ENCODE data around the gene COX7C. TPM values are rescaled to one million over a fixed set of nuclear protein-coding genes. Genes with fewer than 3 reads are reported as not detected.

The COX7C gene
- total and polyA plus RNA-seq, 9 of the 15 experiments (the other 6 are each of a cell fraction or from before 2014, with no cell fraction given), result 576 to 1,783 (median 996) TPM

- peak in 2 of 4 experiments; percentile 11 to 24 for DNase-seq (ENCODE audit: extremely low read depth in 1 of 4, low spot score in 3 of 4)
- no peaks in the 10 kb centered on the region for H3K9me1 ChIP-seq (ENCODE audit: control insufficient read depth, insufficient read depth, low read length)
- H3K4me3 ChIP-seq, result no peak overlapping the region
- H3K9ac ChIP-seq (ENCODE audit: insufficient read depth in 1 of 2, low read depth in 2 of 2, low read length in 2 of 2), result peak overlapping the region in 1 of 2 experiments; percentile 97; a peak in 2 of 4 replicates
- FAIRE-seq, result no peak
- H3K4me2 ChIP-seq (ENCODE audit: insufficient read depth, low read length), result peak overlapping the region; percentile 99
- peak overlapping the region; percentile 61 for H3K27ac ChIP-seq (ENCODE audit: extremely low read depth, low read depth, low read length)
- peaks cover 4% of the 10 kb centered on the region; the same call in 1 of the 2 replicates for H3K9me3 ChIP-seq (replicated peaks; ENCODE audit: control insufficient read depth, insufficient read depth, low read depth, low read length)
- intact Hi-C loops (cut with micrococcal nuclease), result loop anchor here (1.0 to 5.0 kb wide), 2 partner anchors 45 to 91 kb away; no protein-coding TSS in a partner anchor
- ChIA-PET CTCF (ENCODE audit: low intra/inter-chr PET ratio) (no interaction called here), POLR2A (interaction anchor here (0.6 to 1.1 kb wide), 3 partner anchors 18 to 303 kb away, joined by 3 to 4 read pairs (median 3); no protein-coding TSS in a partner anchor)
- 0 out of 3 replicates have a peak, but pooled peaks have one; percentile 3 for ATAC-seq
- peaks cover 0 to 6% of the 10 kb centered on the region in 2 experiments; a peak in 1 of 5 replicates for H3K4me1 ChIP-seq (replicated peaks in 1 of 2; ENCODE audit: control insufficient read depth in 2 of 2, insufficient read depth in 2 of 2, low read length in 2 of 2)
- WGBS (ENCODE audit: insufficient coverage, low coverage, missing lambda C conversion rate), result 19% methylated on average over 6 of the region's 6 CpGs
- BruUV-seq (replicated peaks), result no TSS peak
- in situ Hi-C loops (cut with MboI), result no loop called here
- H4K20me1 ChIP-seq (replicated peaks; ENCODE audit: control insufficient read depth, insufficient read depth, low read length), result no peaks in the 10 kb centered on the region
- H3K36me3 ChIP-seq (ENCODE audit: control insufficient read depth, insufficient read depth, low read length), result peaks cover 38% of the 10 kb centered on the region
- peaks cover 29% of the 10 kb centered on the region for H3K79me2 ChIP-seq (ENCODE audit: control insufficient read depth, insufficient read depth, low read length)
- peak overlapping the region; percentile 98 for H2AFZ ChIP-seq (ENCODE audit: low read depth, low read length)
- H3K27me3 ChIP-seq (ENCODE audit: control insufficient read depth in 2 of 2, insufficient read depth in 2 of 2, low read length in 2 of 2), result no peaks in the 10 kb centered on the region
- TF ChIP-seq BRD4 (IDR thresholded peaks at IDR 0.05), result 0 out of 2 replicates have a peak, but pooled peaks have one; percentile 11
- TF ChIP-seq MIER1 (IDR thresholded peaks at IDR 0.05; ENCODE audit: low read depth), result 0 out of 2 replicates have a peak, but pooled peaks have one; percentile 22
- no peak for TF ChIP-seq HDAC2 (IDR thresholded peaks at IDR 0.05)
- TF ChIP-seq NR4A1 (CRISPR knock-in tag; IDR thresholded peaks at IDR 0.05), result no peak
- no peak for TF ChIP-seq NR4A1 (tag; IDR thresholded peaks at IDR 0.05)
- TF ChIP-seq NCOA4 (IDR thresholded peaks at IDR 0.05; ENCODE audit: partially characterized antibody), result no peak
- TF ChIP-seq GTF2E2 (tag; IDR thresholded peaks at IDR 0.05), result 0 out of 2 replicates have a peak, but pooled peaks have one; percentile 4
- TF ChIP-seq ZNF3 (CRISPR knock-in tag; IDR thresholded peaks at IDR 0.05), result no peak
- TF ChIP-seq KAT8 (IDR thresholded peaks at IDR 0.05; ENCODE audit: low read depth), result no peak
- TF ChIP-seq ZNF57 (CRISPR knock-in tag; IDR thresholded peaks at IDR 0.05), result no peak
- no peak for TF ChIP-seq GTF2A2 (tag; IDR thresholded peaks at IDR 0.05)
- no peak for TF ChIP-seq PBX2 (CRISPR knock-in tag; IDR thresholded peaks at IDR 0.05; ENCODE audit: low read depth)
- 0 out of 2 replicates have a peak, but pooled peaks have one; percentile 2 for TF ChIP-seq PBX2 (tag; conservative IDR thresholded peaks at IDR 0.05; ENCODE audit: low read depth)
- peak; percentile 55 for TF ChIP-seq ZNF592 (IDR thresholded peaks at IDR 0.05)
- 0 out of 2 replicates have a peak, but pooled peaks have one; percentile 60 for TF ChIP-seq HDGF (IDR thresholded peaks at IDR 0.05)
- TF ChIP-seq ZBTB2 (IDR thresholded peaks at IDR 0.05), result no peak
These were observed 409 bp upstream of the COX7C start for GRCh38 chr5:86617309-86617755.
